IPS-15b (cell line): ENCODE measurements around the gene RRP8.

Source experiments
- H3K27me3 ChIP-seq: one replicate; pipeline ENCODE4 v1.6.1; 2013; ENCODE audit warnings: low read length; ENCODE audit not compliant: control insufficient read depth, insufficient read depth
- H3K36me3 ChIP-seq: one replicate; pipeline ENCODE4 v1.6.1; 2013; ENCODE audit warnings: low read length; ENCODE audit not compliant: control insufficient read depth, insufficient read depth
- H3K4me1 ChIP-seq: one replicate; pipeline ENCODE4 v1.6.1; 2013; ENCODE audit warnings: mild to moderate bottlenecking, low read length; ENCODE audit not compliant: control insufficient read depth, insufficient read depth
- H3K4me3 ChIP-seq: one replicate; pipeline ENCODE4 v1.5.1; 2013; ENCODE audit warnings: low read depth, low read length
- H3K9ac ChIP-seq: one replicate; pipeline ENCODE4 v1.6.1; 2013; ENCODE audit warnings: low read depth, mild to moderate bottlenecking, low read length
- H3K9me3 ChIP-seq: one replicate; pipeline ENCODE4 v1.6.1; 2013; ENCODE audit warnings: mild to moderate bottlenecking, low read length; ENCODE audit not compliant: control insufficient read depth, insufficient read depth

The RRP8 gene

GRCh38 chr11:6569706-6570105 lies 33.7 kb downstream of the RRP8 start:
- Histone ChIP-seq H3K36me3 (no peaks in the 10 kb centered on the region), H3K9ac (no peak overlapping the region), H3K4me1 (peaks cover 7% of the 10 kb centered on the region), H3K4me3 (no peak overlapping the region), H3K9me3 (no peaks in the 10 kb centered on the region), H3K27me3 (no peaks in the 10 kb centered on the region)

GRCh38 chr11:6568191-6568918 lies 35.1 kb downstream of the RRP8 start:
- Histone ChIP-seq H3K9me3 (no peaks in the 10 kb centered on the region), H3K4me3 (no peak overlapping the region), H3K9ac (no peak overlapping the region), H3K36me3 (no peaks in the 10 kb centered on the region), H3K27me3 (no peaks in the 10 kb centered on the region), H3K4me1 (peaks cover 7% of the 10 kb centered on the region)

- Histone ChIP-seq H3K36me3 (no peaks in the 10 kb centered on the region), H3K4me3 (no peak overlapping the region), H3K9ac (no peak overlapping the region), H3K9me3 (no peaks in the 10 kb centered on the region), H3K27me3 (no peaks in the 10 kb centered on the region), H3K4me1 (peaks cover 7% of the 10 kb centered on the region)
Measured at GRCh38 chr11:6567371-6567745, 36.1 kb downstream of the RRP8 start.

- Histone ChIP-seq H3K9me3 (no peaks in the 10 kb centered on the region), H3K27me3 (no peaks in the 10 kb centered on the region), H3K36me3 (no peaks in the 10 kb centered on the region), H3K4me1 (peaks cover 7% of the 10 kb centered on the region), H3K4me3 (no peak overlapping the region), H3K9ac (no peak overlapping the region)
Measured at GRCh38 chr11:6566704-6567370, 36.6 kb downstream of the RRP8 start.

- H3K4me3 ChIP-seq = no peak overlapping the region
- no peaks in the 10 kb centered on the region for H3K9me3 ChIP-seq
- no peak overlapping the region for H3K9ac ChIP-seq
- H3K4me1 ChIP-seq = peaks cover 7% of the 10 kb centered on the region
- no peaks in the 10 kb centered on the region for H3K36me3 ChIP-seq
- no peaks in the 10 kb centered on the region for H3K27me3 ChIP-seq
Measured at GRCh38 chr11:6565988-6566703, 37.3 kb downstream of the RRP8 start.

GRCh38 chr11:6565325-6565724 lies 38.1 kb downstream of the RRP8 start:
- no peak overlapping the region for H3K9ac ChIP-seq
- H3K4me3 ChIP-seq = no peak overlapping the region
- H3K36me3 ChIP-seq = no peaks in the 10 kb centered on the region
- peaks cover 7% of the 10 kb centered on the region for H3K4me1 ChIP-seq
- H3K9me3 ChIP-seq = no peaks in the 10 kb centered on the region
- H3K27me3 ChIP-seq = no peaks in the 10 kb centered on the region

GRCh38 chr11:6563667-6564066 lies 39.7 kb downstream of the RRP8 start:
- no peaks in the 10 kb centered on the region for H3K36me3 ChIP-seq
- H3K9ac ChIP-seq = no peak overlapping the region
- peaks cover 7% of the 10 kb centered on the region for H3K4me1 ChIP-seq
- H3K4me3 ChIP-seq = no peak overlapping the region
- no peaks in the 10 kb centered on the region for H3K9me3 ChIP-seq
- no peaks in the 10 kb centered on the region for H3K27me3 ChIP-seq

GRCh38 chr11:6563121-6563619 lies 40.2 kb downstream of the RRP8 start:
- H3K9me3 ChIP-seq = no peaks in the 10 kb centered on the region
- no peak overlapping the region for H3K4me3 ChIP-seq
- peaks cover 3% of the 10 kb centered on the region for H3K4me1 ChIP-seq
- H3K9ac ChIP-seq = no peak overlapping the region
- H3K27me3 ChIP-seq = no peaks in the 10 kb centered on the region
- no peaks in the 10 kb centered on the region for H3K36me3 ChIP-seq

- Histone ChIP-seq H3K4me1 (peaks cover 3% of the 10 kb centered on the region), H3K9ac (no peak overlapping the region), H3K36me3 (no peaks in the 10 kb centered on the region), H3K9me3 (no peaks in the 10 kb centered on the region), H3K27me3 (no peaks in the 10 kb centered on the region), H3K4me3 (no peak overlapping the region)
Measured at GRCh38 chr11:6561288-6561687, 42.1 kb downstream of the RRP8 start.

- H3K36me3 ChIP-seq = no peaks in the 10 kb centered on the region
- no peaks in the 10 kb centered on the region for H3K27me3 ChIP-seq
- no peak overlapping the region for H3K4me3 ChIP-seq
- no peaks in the 10 kb centered on the region for H3K9me3 ChIP-seq
- H3K4me1 ChIP-seq = no peaks in the 10 kb centered on the region
- no peak overlapping the region for H3K9ac ChIP-seq
Measured at GRCh38 chr11:6559369-6559768, 44.0 kb downstream of the RRP8 start.

GRCh38 chr11:6557761-6558674 lies 45.4 kb downstream of the RRP8 start:
- Histone ChIP-seq H3K9ac (no peak overlapping the region), H3K27me3 (no peaks in the 10 kb centered on the region), H3K9me3 (no peaks in the 10 kb centered on the region)

More at GRCh38 chr11:6557761-6558674, 45.4 kb downstream of the RRP8 start:
- Histone ChIP-seq H3K4me3 (no peak overlapping the region), H3K36me3 (no peaks in the 10 kb centered on the region), H3K4me1 (no peaks in the 10 kb centered on the region)
